Endothelial cell of umbilical vein (primary cell): ENCODE data around the gene OLAH. TPM values are rescaled to one million over a fixed set of nuclear protein-coding genes. Genes with fewer than 3 reads are reported as not detected.

Experiments used
- BruUV-seq: library from RNA; stranded (reverse); fragments of 400-500 nt; replicated peaks from 2 replicates; lab custom pipeline; 2021; lab: Mats Ljungman, UMichigan
- CTCF ChIA-PET: fragments of 300-600, 350-600 bp; sonication (Branson Sonifier 250); formaldehyde crosslinking; loops from one replicate; lab custom pipeline; 2021; ENCODE audit warnings: antibody characterized with exemption, inconsistent platforms; lab: Charles Lee
- POLR2A ChIA-PET: fragments of 300-600, 350-600 bp; sonication (Branson Sonifier 250); formaldehyde crosslinking; loops from one replicate; lab custom pipeline; 2021; ENCODE audit warnings: antibody characterized with exemption, inconsistent platforms; lab: Charles Lee
- DNase-seq: peaks from one replicate; pipeline ENCODE4 v3.0.0-alpha.2; 2011; ENCODE audit warnings: low read depth, low spot score
- FAIRE-seq: peaks from 2 replicates; lab custom pipeline; 2011; peaks lifted over from hg19 to GRCh38; lab: Jason Lieb, UNC
- H2AFZ ChIP-seq: 2 replicates; pipeline ENCODE4 v1.6.0; 2012; ENCODE audit warnings: low read depth, low read length, control low read depth, inconsistent platforms
- H3K27ac ChIP-seq: 2 replicates; pipeline ENCODE4 v1.5.1; 2011; ENCODE audit warnings: low read depth, mild to moderate bottlenecking, control low read depth, low read length, moderate library complexity; ENCODE audit not compliant: insufficient read depth
- H3K27me3 ChIP-seq, 2 experiments: 2 replicates each; pipeline versions ENCODE4 v1.6.0 to v1.6.1; 2011; ENCODE audit warnings: low read length in 2 of 2, mixed read lengths in 1 of 2; ENCODE audit not compliant: control insufficient read depth in 2 of 2, insufficient read depth in 2 of 2
- H3K36me3 ChIP-seq, 2 experiments: 2 replicates in 1 of 2; 3 replicates in 1 of 2; pipeline ENCODE4 v1.5.1; 2011; ENCODE audit warnings: low read length in 2 of 2, mild to moderate bottlenecking in 1 of 2, moderate library complexity in 1 of 2; ENCODE audit not compliant: control insufficient read depth in 2 of 2, insufficient read depth in 2 of 2; ENCODE audit errors: extremely low read depth in 1 of 2
- H3K4me1 ChIP-seq: 3 replicates; pipeline ENCODE4 v1.5.1; 2011; ENCODE audit warnings: mild to moderate bottlenecking, low read length; ENCODE audit not compliant: control insufficient read depth, insufficient read depth; ENCODE audit errors: extremely low read depth
- H3K4me2 ChIP-seq: 2 replicates; pipeline ENCODE4 v1.6.1; 2011; ENCODE audit warnings: low read length, control low read depth, mixed read lengths; ENCODE audit not compliant: insufficient read depth
- H3K4me3 ChIP-seq, 3 experiments: fragments of 200-600 bp in 1 of 3; sonication (generic), shearing (Covaris generic) in 1 of 3; replicated peaks in 1 of 3; 2 replicates each; pipeline ENCODE4 v1.5.1; 2011 to 2016; ENCODE audit warnings: control low read depth in 3 of 3, low read length in 3 of 3, mild to moderate bottlenecking in 2 of 3, inconsistent platforms in 1 of 3, low read depth in 1 of 3, moderate library complexity in 1 of 3; ENCODE audit not compliant: insufficient read depth in 1 of 3
- H3K79me2 ChIP-seq: 2 replicates; pipeline ENCODE4 v1.6.0; 2012; ENCODE audit warnings: low read length, inconsistent platforms; ENCODE audit not compliant: control insufficient read depth, insufficient read depth
- H3K9ac ChIP-seq: replicated peaks from 2 replicates; pipeline ENCODE3; 2011; ENCODE audit warnings: low read length, control low read depth; ENCODE audit not compliant: insufficient read depth; ENCODE audit errors: extremely low read depth
- H3K9me1 ChIP-seq: replicated peaks from 3 replicates; pipeline ENCODE4 v1.6.0; 2011; ENCODE audit warnings: mild to moderate bottlenecking, low read length; ENCODE audit not compliant: control insufficient read depth, insufficient read depth; ENCODE audit errors: extremely low read depth
- H3K9me3 ChIP-seq: replicated peaks from 2 replicates; pipeline ENCODE4 v1.5.1; 2012; ENCODE audit warnings: low read length, inconsistent platforms; ENCODE audit not compliant: control insufficient read depth, insufficient read depth
- H4K20me1 ChIP-seq: replicated peaks from 2 replicates; pipeline ENCODE3; 2011; ENCODE audit warnings: mild to moderate bottlenecking, low read length; ENCODE audit not compliant: control insufficient read depth, insufficient read depth; ENCODE audit errors: extremely low read depth
- GATA2 ChIP-seq: IDR thresholded peaks from 2 replicates; pipeline ENCODE4 v1.7.0; 2011; ENCODE audit warnings: low read depth, mild to moderate bottlenecking, moderate library complexity, mixed read lengths, low read length; ENCODE audit not compliant: insufficient read length, insufficient read depth
- JUN ChIP-seq: IDR thresholded peaks from 2 replicates; pipeline ENCODE4 v1.6.1; 2011; ENCODE audit warnings: borderline replicate concordance, low read depth; ENCODE audit not compliant: insufficient read length, insufficient read depth
- MYC ChIP-seq: IDR thresholded peaks from one replicate; pipeline ENCODE4 v1.6.1; 2011; ENCODE audit warnings: mild to moderate bottlenecking, low read depth, low read length
- POLR2A ChIP-seq: IDR thresholded peaks from 2 replicates; pipeline ENCODE4 v1.6.1; 2012; ENCODE audit warnings: low read depth, mild to moderate bottlenecking, control low read depth, low read length
- POLR2AphosphoS5 ChIP-seq: IDR thresholded peaks from 2 replicates; pipeline ENCODE4 v1.6.1; 2012; ENCODE audit warnings: low read depth, mild to moderate bottlenecking, control low read depth, low read length, moderate library complexity; ENCODE audit not compliant: insufficient read depth
- dilution Hi-C: fragments of 300-500 bp; cut with MboI; formaldehyde crosslinking; loops from one replicate; pipeline ENCODE4 v1.15.0; 2019; ENCODE audit warnings: low sequenced_read_pairs; ENCODE audit not compliant: extremely low pct_ligation_motif_present
- intact Hi-C: fragments of 100-400 bp; cut with micrococcal nuclease; formaldehyde crosslinking; loops from one replicate; pipeline ENCODE4 v1.10.0; 2022
- polyA plus RNA-seq, 4 experiments: library from polyadenylated mRNA; depleted of rRNA in 3 of 4; stranded (reverse) in 3 of 4; unstranded in 1 of 4; fragments of >200 nt; gene quantifications; 2 replicates each; pipeline versions ENCODE4 v1.2.1 to v1.2.3, GENCODE V29; 2011 to 2012; ENCODE audit warnings: missing spikeins in 1 of 4
- total RNA-seq: library from RNA; stranded (reverse); gene quantifications from 2 replicates; pipeline ENCODE4 v1.2.3, GENCODE V29; 2021
- TF ChIP-seq, protein P1 (sequence below), 2 donors: IDR thresholded peaks; 1 replicate in 1 of 2; 2 replicates in 1 of 2; pipeline ENCODE4 v1.5.1; 2011; ENCODE audit warnings: low read length in 2 of 2, mild to moderate bottlenecking in 2 of 2, moderate library complexity in 2 of 2, control low read depth in 1 of 2, inconsistent platforms in 1 of 2, low read depth in 1 of 2; ENCODE audit not compliant: insufficient read depth in 1 of 2; ENCODE audit errors: extremely low read depth in 1 of 2
- TF ChIP-seq, protein P2 (sequence below): IDR thresholded peaks from 2 replicates; pipeline ENCODE4 v1.6.1; 2011; ENCODE audit not compliant: insufficient read depth, insufficient read length

OLAH gene
- total and polyA plus RNA-seq, 2 donors (not counting 3 experiments of a cell fraction or from before 2014, with no cell fraction given) = 0.26 to 0.51 TPM

DNA sequence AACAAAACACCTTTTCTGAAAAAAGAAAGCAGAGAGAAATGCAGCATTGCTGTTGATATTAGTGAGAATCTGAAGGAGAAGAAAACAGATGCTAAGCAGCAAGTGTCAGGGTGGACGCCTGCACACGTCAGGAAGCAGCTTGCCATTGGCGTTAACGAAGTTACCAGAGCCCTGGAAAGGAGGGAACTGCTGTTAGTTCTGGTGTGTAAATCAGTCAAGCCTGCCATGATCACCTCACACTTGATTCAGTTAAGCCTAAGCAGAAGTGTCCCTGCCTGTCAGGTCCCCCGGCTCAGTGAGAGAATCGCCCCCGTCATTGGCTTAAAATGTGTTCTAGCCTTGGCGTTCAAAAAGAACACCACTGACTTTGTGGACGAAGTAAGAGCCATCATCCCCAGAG lies 59.8 kb downstream of the OLAH start:
- FAIRE-seq = no peak
- no peak for DNase-seq
- Histone ChIP-seq H2AFZ (no peak overlapping the region), H3K27me3 (no peaks in the 10 kb centered on the region), H3K9ac (no peak overlapping the region), H3K36me3 (peaks cover 14 to 18% of the 10 kb centered on the region in 2 experiments), H4K20me1 (no peaks in the 10 kb centered on the region), H3K4me1 (peaks cover 22% of the 10 kb centered on the region), H3K4me2 (no peak overlapping the region), H3K4me3 (no peak overlapping the region), H3K27ac (no peak overlapping the region), H3K9me1 (no peaks in the 10 kb centered on the region), H3K79me2 (peaks cover 27% of the 10 kb centered on the region), H3K9me3 (no peaks in the 10 kb centered on the region)
- no peak for TF ChIP-seq POLR2AphosphoS5
- TF ChIP-seq, protein P1, sequence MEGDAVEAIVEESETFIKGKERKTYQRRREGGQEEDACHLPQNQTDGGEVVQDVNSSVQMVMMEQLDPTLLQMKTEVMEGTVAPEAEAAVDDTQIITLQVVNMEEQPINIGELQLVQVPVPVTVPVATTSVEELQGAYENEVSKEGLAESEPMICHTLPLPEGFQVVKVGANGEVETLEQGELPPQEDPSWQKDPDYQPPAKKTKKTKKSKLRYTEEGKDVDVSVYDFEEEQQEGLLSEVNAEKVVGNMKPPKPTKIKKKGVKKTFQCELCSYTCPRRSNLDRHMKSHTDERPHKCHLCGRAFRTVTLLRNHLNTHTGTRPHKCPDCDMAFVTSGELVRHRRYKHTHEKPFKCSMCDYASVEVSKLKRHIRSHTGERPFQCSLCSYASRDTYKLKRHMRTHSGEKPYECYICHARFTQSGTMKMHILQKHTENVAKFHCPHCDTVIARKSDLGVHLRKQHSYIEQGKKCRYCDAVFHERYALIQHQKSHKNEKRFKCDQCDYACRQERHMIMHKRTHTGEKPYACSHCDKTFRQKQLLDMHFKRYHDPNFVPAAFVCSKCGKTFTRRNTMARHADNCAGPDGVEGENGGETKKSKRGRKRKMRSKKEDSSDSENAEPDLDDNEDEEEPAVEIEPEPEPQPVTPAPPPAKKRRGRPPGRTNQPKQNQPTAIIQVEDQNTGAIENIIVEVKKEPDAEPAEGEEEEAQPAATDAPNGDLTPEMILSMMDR (IDR thresholded peaks at IDR 0.05; ENCODE audit: extremely low read depth in 1 of 2, insufficient read depth in 1 of 2, low read depth in 1 of 2, low read length in 2 of 2) = no peak
- peak; percentile 12 for TF ChIP-seq POLR2A
- TF ChIP-seq MYC = no peak
- no peak for TF ChIP-seq GATA2
- TF ChIP-seq, protein P2, sequence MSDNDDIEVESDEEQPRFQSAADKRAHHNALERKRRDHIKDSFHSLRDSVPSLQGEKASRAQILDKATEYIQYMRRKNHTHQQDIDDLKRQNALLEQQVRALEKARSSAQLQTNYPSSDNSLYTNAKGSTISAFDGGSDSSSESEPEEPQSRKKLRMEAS = no peak
- no peak for TF ChIP-seq JUN
- intact Hi-C loops = loop anchor here (10.0 kb wide), 1 partner anchor 271 kb away; the partner anchor contains the start of gene FAM171A1
- ChIA-PET CTCF (interaction anchor here (1.0 kb wide), 1 partner anchor 112 kb away, joined by 3 read pairs; no protein-coding TSS in a partner anchor), POLR2A (no interaction called here)
- BruUV-seq = no TSS peak
- dilution Hi-C loops = no loop called here
